ENCODE results near the gene GNAI1.

GRCh38 chr7:80184693-80185092, 50.1 kb downstream of the GNAI1 start:
- TF ChIP-seq CTCF (conservative IDR thresholded peaks at IDR 0.05; ENCODE audit: low read length) (no peak), EZH2phosphoT487 (IDR thresholded peaks at IDR 0.05; ENCODE audit: borderline replicate concordance, low read depth, low read length) (no peak)

Measured in OCI-LY7 (cell line).